Activated naive CD4-positive, alpha-beta T cell treated with Interleukin-2 at 50 U/mL for 16 hours (primary cell): ENCODE measurements around the gene ATL3.
A peak's percentile ranks its signal among the peaks of the same experiment; 100 is the strongest.
"Not testable (repeated sequence)": the region's sequence is repeated elsewhere in the genome, so short reads cannot be mapped to it uniquely, and the experiment has no call there.

ENCODE experiments used
- DNase-seq: peaks from one replicate; pipeline ENCODE4 v3.0.0-alpha.2; 2020

ATL3 gene

GRCh38 chr11:63680834-63681320, 9.7 kb upstream of the ATL3 start:
- peak; percentile 51 for DNase-seq

GRCh38 chr11:63673579-63673978, 2.4 kb upstream of the ATL3 start:
- no peak for DNase-seq

GRCh38 chr11:63672936-63673539, 1.9 kb upstream of the ATL3 start:
- no peak for DNase-seq

- DNase-seq = no peak
Measured at GRCh38 chr11:63672156-63672463, 934 bp upstream of the ATL3 start.

- peak; percentile 40 for DNase-seq
Measured at GRCh38 chr11:63670433-63671321, 499 bp downstream of the ATL3 start.

GRCh38 chr11:63670096-63670432, 1.1 kb downstream of the ATL3 start:
- no peak for DNase-seq

GRCh38 chr11:63667995-63668795, 3.0 kb downstream of the ATL3 start:
- DNase-seq = no peak

- no peak for DNase-seq
Measured at GRCh38 chr11:63666874-63667273, 4.3 kb downstream of the ATL3 start.

GRCh38 chr11:63663809-63664208, 7.4 kb downstream of the ATL3 start:
- DNase-seq = no peak

GRCh38 chr11:63660972-63661371, 10.2 kb downstream of the ATL3 start:
- no peak for DNase-seq

- no peak for DNase-seq
Measured at GRCh38 chr11:63652671-63653070, 18.5 kb downstream of the ATL3 start.

GRCh38 chr11:63643205-63643604, 28.0 kb downstream of the ATL3 start:
- DNase-seq = no peak

GRCh38 chr11:63641727-63642126, 29.4 kb downstream of the ATL3 start:
- no peak for DNase-seq

- DNase-seq = no peak
Measured at GRCh38 chr11:63639199-63639832, 31.9 kb downstream of the ATL3 start.

GRCh38 chr11:63638436-63638835, 32.7 kb downstream of the ATL3 start:
- DNase-seq = not testable (repeated sequence)

- peak; percentile 67 for DNase-seq
Measured at GRCh38 chr11:63635762-63636465, 35.3 kb downstream of the ATL3 start.

GRCh38 chr11:63629426-63629825, 41.8 kb downstream of the ATL3 start:
- DNase-seq = no peak

GRCh38 chr11:63623513-63624140, 47.5 kb downstream of the ATL3 start:
- DNase-seq = no peak

- DNase-seq = no peak
Measured at GRCh38 chr11:63622323-63622722, 48.9 kb downstream of the ATL3 start.

GRCh38 chr11:63621071-63621470, 50.1 kb downstream of the ATL3 start:
- no peak for DNase-seq

- no peak for DNase-seq
Measured at GRCh38 chr11:63619967-63620366, 51.2 kb downstream of the ATL3 start.

- not testable (repeated sequence) for DNase-seq
Measured at GRCh38 chr11:63617686-63618085, 53.5 kb downstream of the ATL3 start.
